Astrocyte of the hippocampus (primary cell): ENCODE results near the gene PLXNB1.

Experiments
- DNase-seq: peaks from one replicate; pipeline ENCODE4 v3.0.0; 2011; ENCODE audit warnings: low read depth, low spot score

The PLXNB1 gene

DNA sequence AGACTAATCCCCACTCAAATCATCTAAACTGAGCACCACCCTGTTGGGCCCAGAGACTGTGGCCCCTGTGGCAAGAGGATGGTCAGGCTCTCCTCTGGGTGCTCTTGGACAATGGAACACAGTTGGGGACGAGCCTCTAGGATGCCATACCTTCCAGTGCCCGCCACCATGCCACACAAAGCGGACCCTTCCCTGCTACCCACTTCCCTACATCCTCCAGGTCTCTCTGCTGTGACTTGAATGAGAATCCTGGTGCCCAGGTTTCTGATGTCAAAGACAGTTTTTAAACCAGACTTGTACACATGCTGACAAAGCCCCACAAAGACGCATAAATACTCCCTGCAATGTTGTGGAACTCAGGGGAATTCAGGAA lies 5.3 kb upstream of the PLXNB1 start:
- no peak for DNase-seq

DNA sequence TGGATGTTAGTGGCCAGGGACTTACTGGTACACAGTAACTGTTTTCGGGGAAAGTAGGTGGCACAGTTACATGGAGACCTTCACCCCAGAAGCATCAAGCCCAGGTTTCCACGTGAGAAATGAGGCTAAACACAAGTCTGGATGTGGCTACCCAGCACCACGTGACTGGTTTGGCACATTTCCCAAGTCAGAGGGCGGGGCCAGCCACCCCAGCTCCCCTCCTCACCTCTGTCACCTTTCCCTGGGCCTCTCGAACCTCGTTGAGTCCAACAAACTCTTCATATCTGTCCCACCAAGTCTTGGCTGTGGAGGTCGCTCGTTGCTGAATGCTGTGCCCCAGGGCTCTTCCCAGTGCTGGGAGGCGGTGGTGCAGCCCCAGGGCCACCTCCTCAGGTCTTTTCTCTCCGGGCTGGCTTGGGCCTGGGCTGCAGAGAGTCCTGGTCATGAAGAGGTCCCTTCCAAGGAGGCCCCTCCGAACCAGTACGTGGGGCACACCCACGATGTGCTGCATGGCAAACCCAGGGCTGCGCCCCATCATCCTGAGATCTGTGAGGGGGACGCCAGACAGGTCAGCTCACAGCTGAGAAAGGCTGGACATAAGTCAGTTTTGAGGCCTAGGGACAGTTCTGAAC lies 4.8 kb upstream of the PLXNB1 start:
- DNase-seq = no peak

DNA sequence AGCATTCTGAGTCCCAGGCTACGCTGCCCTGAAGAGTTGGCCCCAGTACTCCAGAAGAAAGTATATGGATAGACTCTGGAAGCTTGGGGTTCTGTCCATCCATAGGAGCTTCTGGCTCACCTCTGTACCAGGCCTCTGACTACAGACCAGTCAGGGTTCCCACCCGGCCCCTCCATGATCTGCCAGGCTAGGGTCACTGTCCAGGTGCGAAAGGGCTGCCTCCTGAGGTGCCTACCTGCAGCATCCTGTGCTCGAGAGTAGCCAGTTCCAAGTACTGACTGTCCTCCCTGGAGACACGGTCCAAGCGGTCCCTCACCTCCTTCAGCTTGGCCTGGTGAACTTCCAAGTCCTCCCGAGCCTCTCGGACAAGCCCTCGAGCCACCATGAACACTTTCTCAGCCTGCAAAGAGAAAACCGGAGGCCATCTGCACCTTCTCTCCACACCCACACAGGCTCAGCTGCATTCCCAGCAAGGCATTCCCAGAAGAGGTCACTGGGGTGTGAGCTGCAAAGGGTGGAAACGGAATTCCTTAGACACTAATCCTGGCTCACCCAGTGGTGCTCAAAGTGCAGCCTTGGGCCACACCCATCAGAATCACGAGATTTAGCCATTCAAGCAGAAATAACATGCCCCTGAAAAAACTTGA lies 3.7 kb upstream of the PLXNB1 start:
- peak; percentile 79 for DNase-seq

DNA sequence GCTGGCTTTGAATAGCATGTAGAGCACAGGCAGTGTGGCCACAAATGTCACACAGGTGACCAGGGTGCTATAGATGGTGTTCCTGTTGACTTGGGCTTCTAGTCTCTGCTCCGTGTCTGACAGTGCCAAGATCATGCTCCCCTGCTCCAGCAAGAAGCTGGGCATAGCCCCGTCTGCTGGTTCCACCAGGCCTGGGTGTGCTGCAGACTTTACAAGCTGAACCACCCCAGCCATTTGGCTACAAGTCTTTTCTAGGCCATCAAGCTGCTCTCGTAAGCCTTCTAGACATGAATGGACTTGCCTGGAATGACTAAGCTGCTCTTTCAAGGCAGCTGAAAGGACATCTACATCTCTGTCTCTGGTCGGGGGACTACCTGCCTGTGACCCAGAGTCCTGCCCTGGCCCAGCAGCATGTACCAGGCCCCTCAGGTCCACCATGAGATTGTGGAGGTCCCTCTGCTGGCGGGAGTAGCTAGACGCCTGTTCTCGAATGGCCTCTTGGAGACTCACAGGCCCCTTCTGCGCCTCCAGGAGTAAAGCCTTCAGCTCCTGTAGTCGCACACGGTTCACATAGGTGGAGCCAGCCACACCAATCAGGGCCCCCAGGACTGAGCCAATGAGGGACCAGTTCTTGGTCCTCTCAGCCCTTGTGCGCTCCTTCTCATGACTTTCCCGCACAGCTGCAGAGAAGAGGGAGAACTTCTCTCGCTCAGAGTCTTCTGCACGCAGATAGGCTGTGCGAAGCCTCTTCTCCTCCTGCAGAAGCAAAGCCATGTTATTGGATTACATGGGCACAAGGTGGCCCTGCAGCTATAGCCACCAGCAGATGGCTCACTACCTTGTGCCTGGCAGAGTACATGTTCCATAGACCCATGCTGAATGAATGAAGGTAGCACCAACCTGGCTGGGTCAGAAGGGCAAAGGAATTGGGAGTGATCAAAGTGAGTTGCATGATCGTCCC lies 2.8 kb upstream of the PLXNB1 start:
- DNase-seq = no peak

DNA sequence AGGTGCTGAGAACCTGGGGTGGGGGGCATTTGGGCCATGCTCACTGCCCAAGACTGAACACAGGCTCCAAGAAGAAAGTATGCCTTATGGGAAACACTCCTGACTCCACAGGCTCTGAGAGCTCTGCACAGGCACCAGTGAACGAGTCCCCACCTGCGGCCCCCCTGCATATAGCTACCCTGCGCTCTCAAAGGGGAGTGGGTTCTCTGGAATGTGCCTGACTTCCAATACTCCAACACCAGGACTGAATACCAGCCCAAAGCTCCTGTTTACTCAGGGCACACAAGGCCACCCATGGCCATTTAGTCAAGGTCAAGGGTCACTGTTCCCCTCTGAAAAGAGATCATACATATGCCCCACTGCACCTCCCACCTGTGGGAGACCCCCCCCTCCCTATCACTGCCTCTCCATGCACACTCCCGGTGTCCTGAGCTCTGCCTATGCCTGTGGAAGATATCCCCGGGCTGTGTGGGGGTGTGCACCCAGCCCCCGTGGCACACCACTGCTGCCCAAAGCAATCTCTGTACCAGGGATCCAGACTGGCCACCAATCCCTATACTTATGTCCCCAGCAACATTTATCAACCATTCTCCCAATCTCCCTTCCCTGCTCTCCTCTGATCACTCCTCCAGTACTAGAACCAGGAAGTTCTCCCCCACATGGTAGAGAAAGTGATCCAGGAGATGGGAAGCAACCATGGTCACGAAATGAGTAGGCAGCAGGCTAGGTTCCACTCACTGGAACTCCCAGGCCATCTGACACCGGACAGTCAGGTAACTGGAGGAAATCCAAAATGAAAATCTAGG lies 1.5 kb upstream of the PLXNB1 start:
- no peak for DNase-seq

DNA sequence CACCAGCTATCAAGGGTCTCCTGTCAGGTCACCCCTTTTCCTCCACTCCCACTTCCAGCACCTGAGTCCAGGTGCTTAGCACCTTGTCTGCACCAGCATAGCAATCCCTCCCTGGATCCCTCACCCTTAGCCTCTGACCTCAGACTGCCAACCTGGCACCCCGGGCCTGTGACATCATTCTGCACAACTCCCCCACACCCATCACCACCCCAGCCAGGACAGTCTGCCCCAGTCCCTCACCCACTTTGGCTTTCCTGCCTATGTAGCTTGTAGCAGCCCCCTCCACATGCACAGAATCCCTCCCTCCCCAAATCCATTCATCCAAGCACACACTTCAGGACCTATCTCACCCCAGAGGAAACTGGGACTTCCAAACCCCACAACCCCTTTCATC lies 819 bp upstream of the PLXNB1 start:
- DNase-seq = no peak

DNA sequence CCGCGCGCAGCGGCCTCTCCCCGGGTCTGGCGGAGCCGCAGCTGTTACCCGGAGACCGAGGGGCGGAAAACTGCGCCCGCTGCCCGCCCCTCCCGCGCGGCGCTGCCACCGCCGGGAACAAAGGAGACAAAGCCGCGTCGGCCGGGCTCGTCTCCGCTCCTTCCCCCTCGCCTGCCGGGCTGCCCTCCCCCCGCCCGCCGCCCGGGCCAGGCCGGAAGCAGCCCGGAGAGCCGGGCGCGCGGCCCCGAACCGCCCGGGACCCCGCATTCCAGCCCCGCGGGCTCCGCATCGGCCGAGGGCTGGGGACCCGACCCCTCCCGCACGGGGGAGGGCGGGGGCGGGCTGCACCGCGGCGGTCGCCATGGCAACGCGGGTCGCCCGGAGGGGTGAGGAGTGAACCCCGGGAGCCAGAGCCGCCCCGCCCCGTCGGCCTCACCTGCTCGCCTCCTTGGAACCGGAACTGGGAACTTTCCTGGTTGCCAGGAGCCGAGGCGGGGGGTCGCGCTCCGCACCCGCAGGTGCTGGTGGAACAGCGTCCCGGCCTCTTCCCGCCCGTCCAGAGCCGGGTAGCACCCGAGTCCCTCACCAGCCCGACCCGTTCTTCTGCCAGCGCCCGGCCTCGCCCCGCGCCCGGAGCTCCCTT lies 448 bp downstream of the PLXNB1 start:
- peak; percentile 79 for DNase-seq

DNA sequence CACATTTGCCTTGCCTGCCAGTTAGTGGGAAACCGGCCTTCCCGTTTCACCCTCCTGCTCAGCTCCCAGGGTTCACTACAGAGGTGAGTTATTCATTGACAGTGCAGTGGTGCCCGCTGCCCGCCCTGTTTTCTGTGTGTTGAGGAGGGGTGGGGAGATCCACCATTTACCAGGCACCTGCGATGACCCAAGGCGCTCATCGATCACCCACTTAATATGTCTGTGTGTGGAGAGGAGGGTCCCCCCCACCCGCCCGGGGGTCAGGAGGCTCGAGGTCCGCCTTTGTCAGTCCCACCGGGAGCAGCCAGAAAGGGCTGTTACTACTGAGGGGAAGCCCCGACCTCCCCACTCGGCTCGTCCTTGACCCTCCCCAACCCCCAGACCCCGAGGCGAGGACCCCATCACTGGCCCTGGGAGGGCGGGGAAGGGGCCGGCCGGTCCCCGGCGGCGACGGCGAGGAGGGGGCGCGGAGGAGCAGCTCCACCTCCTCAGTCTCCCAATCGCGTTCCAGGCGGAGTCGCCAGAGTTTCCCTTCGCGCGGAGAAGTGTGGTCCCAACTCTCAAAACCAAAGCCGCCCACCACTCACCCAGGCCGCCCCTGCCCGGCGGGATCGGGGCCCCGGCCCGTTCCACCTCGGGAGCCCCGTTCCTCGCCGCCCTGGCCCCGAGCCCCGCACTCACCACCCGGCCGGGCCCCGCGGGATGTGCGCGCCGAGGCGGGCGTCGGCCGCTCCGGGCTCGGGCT lies 1.1 kb downstream of the PLXNB1 start:
- peak; percentile 75 for DNase-seq

DNA sequence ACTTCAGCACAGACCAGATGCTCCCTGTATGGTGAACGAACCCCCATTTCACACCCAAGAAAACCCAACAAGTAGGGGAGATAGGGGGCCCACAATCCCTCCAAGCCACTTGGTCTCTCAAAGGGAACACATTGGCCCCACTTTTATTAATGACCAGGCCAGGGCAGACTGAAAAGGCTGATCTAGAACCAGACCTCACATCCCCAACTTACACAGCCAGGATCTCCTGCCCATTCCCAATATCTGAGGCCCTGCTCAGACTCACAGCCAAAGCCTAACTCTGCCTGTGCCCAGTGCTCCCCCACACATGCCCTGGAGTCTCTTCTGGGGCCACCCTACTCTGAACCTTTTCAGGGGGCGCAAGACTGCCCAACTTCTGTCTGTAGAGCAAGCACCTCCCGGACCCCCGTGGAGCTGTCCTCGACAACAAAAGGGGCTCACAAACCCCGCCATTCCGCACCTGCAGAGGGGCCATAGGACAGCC lies 1.8 kb downstream of the PLXNB1 start:
- no peak for DNase-seq

DNA sequence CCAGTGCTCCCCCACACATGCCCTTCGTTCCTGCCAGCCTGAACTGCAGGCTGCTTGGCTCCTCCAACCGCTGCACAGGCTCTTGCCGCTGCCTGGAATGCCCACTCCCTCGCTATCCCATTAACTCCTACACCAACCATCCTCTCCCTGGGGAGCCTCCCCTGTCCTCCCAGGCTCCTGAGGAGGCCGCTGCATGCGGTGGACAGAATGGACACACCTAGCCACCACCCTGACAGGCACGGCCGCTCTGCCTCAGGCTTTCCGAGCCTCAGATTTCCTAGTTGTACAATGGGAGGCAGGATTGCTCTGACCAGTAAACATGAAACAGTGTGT lies 2.3 kb downstream of the PLXNB1 start:
- DNase-seq = peak; percentile 45

DNA sequence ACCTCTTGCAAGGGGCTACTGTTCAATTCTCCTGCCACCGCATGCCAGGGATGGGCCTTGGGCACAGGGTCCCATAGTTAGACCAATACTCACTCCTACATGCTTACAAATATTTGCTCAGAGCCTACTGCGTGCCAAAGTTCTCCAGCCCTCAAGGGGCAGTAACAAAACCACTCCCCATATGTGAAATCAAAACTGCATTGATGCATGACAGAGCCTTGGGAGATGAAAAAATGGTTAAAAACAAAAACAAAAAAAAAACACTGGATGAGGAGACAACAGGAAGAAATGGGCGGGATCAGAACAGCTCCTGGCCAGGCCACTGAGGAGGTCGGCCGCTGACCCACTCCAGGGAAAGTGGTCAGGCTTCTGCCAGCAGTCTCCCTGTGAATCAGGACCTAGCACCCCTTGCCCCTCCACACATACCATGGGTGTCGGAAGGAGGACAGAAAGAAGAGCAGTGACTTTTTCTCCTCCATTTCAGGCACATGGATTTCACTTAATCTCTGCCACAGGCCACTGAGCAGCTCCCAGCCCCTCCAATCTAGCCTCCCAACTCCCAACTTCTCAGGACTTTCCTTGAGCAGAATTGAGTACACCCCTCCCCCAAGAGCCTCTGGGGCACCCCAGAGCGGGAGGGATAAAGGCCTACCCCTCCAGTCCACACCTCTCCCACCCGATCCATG lies 2.8 kb downstream of the PLXNB1 start:
- DNase-seq = no peak

DNA sequence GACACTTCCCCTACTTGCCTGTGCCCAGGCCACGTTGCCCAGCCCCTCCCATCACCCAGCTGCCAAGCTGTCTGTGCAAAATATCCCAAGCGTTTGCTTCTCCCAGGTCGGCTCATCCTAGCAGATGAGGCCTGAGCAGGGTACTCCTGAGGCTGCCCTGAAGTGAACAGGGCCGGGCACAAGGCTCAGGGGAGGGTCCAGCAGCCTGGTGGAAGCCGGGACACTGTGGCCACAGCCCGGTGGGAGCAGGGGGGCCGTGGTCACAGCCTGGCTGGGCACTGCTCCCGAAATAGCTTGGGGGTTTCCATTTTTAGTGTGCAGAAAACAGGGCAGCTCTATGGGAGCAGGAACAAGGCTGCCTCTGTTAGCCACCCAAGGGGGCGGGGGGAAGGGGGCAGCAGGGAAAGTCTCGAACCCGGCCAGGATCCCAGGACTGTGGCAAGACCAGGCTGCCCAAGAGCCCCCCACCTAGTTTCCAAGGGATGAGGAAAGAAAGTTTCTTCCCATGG lies 3.4 kb downstream of the PLXNB1 start:
- peak; percentile 45 for DNase-seq

DNA sequence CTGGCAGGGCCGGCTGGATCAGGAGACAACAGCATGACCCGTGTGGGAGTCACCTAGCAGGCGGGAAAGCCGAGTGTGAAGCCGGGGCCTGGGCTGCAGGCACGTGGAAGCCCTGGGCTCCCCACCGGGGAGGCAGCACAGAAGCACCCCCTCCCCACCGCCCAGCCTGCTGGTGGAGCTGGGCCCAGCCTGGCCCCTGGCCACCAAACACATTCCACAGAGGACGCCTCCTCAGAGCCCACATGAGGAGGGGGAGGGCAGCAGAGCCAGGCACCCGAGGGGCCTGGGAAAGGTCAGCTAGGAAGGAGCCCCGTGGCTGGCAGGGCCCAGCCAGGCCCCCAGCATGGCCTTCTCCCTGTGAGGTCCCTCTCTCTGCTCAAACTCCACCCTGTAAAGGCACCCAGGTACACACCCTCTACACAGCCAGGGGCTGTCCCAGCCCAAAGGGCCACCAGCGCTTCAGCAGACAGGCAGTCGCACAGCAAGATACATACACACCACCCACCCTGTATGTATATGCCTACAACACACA lies 4.5 kb downstream of the PLXNB1 start:
- peak; percentile 90 for DNase-seq

DNA sequence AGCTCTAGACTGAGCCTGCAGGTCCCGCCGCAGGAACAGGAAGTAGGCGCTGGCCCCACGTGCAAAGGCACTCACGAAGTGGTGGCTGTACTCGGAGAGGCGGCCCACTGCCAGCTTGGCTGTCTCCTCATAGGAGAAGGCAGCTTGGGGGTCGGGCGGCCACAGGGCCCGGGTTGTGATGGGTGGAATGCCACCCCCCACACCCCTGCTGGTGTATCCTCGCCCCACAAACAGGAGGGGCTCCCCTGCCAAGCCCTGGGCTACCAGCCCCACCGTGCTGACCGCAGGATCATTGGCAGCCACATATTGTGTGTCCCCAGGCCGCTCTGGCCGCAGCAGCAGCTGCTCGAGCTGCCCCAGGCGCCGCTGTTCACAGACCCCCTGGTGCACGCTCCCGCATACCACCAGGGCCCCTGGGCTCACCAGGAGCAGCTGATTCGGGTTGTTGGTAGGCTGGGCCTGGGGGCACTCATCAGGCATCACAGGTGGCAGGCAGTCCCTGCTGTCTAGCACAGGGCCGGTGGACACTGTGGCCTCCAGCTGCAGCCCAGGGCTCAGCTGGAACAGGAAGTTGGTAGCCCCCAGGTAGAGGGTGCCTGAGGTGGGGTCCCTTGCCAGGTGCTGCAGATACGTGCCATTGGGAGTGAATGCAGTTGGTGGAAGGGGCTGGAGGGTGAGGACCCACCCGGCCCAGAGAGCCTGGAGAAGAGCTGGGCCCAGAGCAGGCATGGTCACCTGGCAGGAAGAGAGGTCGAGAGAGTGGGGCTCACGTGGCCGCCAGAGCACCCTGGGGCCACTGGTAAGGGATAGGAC lies 5.8 kb downstream of the PLXNB1 start:
- no peak for DNase-seq

DNA sequence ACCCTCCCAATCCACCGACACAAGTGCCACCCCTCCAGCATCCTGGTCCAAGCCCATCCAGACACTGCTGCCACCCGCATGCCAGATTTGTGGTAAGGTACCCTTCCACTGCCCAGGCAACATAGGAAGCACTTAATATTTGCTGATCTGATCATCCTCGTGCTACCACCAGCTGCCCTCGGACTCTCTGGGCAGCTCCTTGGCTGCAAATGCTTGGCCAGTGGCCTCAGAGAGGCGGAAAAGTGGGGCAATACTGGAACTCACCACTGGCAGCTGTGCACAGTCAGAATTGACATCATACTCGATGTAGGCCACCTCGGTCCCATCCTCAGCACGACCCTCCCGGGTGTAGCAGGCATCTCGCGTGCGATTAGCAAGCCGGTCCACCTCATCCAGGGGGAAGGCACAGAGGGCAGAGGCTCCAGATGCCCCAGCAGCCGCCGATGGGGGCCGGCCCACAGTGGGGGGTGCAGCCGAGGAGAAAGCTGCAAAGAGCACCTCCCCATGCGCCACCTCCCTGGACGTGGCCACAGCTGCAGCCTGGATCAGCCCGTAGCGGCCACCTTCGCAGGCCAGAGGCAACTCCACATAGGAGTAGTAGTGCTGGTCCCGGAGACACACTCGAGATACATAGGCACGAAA lies 6.5 kb downstream of the PLXNB1 start:
- no peak for DNase-seq

DNA sequence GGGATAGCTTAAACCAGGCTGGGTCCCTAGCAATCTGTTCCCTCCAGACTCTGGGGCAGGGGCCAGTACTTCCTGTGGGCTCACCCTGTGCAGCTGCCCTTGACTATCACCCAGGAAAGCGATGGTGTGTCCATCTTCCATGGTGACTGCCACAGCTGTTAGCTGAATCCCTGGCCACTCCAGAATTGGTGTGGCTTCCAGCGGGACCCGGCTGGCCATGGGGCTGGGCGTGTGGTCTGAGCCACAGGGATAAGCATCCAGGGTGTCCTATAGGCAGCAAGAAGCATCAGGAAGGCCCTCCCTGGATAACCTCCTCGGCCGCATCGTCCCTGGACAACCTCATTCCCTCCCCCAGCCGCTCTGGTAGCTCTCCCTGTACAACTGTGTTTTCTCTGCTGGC lies 7.2 kb downstream of the PLXNB1 start:
- no peak for DNase-seq

DNA sequence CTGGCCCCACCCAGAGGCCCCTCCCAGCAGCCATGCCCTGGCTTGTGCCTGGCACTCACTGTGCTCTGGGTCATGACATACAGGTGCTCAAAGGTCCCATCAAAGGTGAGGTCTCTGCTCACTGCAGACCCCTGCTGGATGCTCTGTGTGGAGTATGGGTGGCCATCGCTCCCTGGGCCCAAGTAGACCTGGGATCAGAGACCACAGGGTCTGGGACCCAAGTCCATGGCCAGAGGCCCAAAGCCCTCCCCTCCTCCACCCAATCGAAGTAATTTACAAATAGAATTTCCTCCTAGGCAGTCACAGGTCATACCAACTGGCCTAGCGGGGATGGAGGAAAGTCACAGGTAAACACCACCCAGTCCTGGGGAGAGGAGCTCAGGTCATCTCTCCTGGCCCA lies 7.6 kb downstream of the PLXNB1 start:
- DNase-seq = no peak

DNA sequence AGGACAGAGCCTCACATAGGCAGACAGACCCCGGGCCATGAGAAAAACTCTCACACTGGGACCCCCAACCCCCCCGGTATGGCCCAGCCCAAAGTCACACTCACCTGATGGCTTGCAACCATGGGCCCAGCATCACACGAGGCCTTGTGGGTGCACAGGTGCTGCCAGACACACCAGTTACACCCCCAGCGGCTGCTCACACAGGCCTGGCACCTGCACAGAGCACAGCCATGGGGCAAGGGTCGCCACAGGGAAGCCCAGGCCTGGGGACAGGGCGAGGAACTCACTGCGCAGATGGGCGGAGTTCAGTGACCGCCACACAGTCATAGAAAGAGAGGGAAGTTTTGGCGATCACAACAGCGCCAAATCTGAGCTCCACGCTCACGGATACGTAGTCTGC lies 9.3 kb downstream of the PLXNB1 start:
- DNase-seq = no peak
